Activated CD4-positive, CD25-positive, alpha-beta regulatory T cell treated with anti-CD3 and anti-CD28 coated beads, Interleukin-2, amount 50 U/mL, for 24 hours (primary cell): Measurements from ENCODE around the gene DNAL4.

Experiments used
- ATAC-seq, 2 donors: fragments of 150-1000 bp; cut with Tn5 transposase; one replicate each; pipeline ENCODE4 v1.10.0; 2021; ENCODE audit warnings: mild to moderate bottlenecking in 1 of 2, moderate library complexity in 1 of 2

DNAL4 gene

GRCh38 chr22:38784035-38784434 is 9.9 kb downstream of the DNAL4 start:
- ATAC-seq = no peak

- ATAC-seq = no peak
Observed at GRCh38 chr22:38783095-38783615, 10.8 kb downstream of the DNAL4 start.

- no peak for ATAC-seq
Observed at GRCh38 chr22:38782402-38783094, 11.4 kb downstream of the DNAL4 start.

DNA sequence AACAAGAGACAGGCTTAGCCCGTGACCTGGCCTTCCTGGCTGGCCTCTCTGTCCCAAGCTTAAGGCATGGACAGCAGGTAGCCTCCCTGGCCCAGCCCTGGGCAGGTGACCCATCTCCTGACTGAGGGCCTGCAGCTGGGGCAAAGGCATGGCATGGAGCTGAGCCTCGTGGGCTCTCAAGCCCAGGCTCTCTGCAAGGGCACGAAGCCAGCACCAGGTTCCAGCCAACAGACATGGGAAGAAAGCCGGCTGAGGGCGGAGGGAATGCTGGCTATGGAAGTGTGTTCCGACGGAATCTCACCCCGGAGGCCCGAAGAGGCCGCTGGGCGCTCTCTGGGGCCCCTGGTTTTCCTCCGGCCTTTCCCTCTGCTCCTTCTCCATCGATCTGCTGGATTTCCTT is 12.9 kb downstream of the DNAL4 start:
- no peak for ATAC-seq

- no peak for ATAC-seq
Observed at GRCh38 chr22:38777087-38777671, 16.8 kb downstream of the DNAL4 start.

DNA sequence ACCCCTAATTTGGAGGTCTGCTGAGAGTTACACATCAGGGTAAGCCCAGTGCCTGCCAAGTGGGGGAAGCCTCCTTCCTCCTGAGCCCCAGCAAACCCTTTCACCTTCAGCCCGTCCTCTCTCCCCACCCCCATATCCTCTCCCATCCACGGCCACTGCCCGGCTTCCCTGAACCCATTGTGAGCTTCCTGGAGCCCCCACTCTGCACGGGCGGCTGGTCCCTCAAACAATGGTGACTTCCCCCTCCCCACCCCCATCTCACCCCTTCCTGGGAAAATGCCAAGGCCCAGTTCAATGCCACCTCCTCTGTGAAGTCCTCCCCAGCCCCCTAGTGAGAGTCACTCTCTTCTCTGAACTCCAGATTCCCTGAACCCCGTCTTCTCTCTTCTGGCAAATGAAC is 17.9 kb downstream of the DNAL4 start:
- ATAC-seq = no peak

- ATAC-seq = no peak
Observed at GRCh38 chr22:38775656-38776055, 18.3 kb downstream of the DNAL4 start.

GRCh38 chr22:38774496-38775166 is 19.3 kb downstream of the DNAL4 start:
- no peak for ATAC-seq

GRCh38 chr22:38773363-38773946 is 20.5 kb downstream of the DNAL4 start:
- no peak for ATAC-seq

DNA sequence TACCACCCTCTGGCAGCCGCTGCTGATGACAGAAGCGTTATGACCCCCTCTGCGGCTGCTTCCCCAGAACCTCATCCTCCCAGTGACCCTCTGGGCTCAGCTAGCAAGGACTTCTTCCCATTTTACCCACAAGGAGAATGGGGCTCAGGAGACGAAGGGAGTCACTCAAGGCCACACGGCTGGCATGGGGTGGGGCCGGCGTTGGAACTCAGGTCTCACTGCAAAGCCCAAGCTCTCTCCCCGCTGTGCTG is 21.4 kb downstream of the DNAL4 start:
- ATAC-seq = no peak

DNA sequence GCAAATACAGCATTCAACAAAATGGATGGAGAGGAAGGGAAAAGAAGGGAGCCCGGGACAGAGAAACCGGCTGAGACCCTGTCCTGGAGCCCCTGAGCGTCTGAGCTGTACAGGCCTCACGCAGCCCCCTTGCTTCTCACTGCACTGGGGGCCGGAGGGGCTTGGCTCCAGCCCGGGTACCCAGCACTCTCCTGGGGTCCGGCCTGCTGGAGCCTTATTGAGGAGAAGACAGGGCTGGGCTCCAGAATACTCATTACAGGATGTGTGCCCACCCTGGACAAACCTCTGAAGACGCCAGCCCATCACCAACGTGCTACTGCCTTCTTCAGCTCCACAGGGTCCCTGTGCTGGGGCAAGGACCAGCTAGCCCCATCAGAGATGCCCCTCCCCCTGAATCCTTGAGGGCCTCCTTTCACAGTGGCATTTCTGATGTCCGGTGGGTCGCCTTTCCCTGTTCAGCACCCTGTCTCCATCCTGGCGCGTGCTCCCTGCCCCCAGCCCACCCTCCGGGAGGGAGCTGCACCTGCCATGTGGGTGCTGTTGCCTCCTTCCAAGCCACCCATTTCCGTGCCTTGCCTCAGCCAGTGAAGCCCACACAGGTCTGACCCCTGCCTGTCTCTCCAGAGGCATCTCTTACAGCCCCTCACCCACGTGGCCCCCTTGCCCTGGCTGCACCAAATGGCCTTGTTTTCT is 23.5 kb downstream of the DNAL4 start:
- no peak for ATAC-seq

- no peak for ATAC-seq
Observed at GRCh38 chr22:38768036-38768435, 25.9 kb downstream of the DNAL4 start.

- no peak for ATAC-seq
Observed at GRCh38 chr22:38767313-38767712, 26.6 kb downstream of the DNAL4 start.

- peak in 1 of 2 donors; percentile 60 for ATAC-seq
Observed at GRCh38 chr22:38766076-38766777, 27.7 kb downstream of the DNAL4 start.

DNA sequence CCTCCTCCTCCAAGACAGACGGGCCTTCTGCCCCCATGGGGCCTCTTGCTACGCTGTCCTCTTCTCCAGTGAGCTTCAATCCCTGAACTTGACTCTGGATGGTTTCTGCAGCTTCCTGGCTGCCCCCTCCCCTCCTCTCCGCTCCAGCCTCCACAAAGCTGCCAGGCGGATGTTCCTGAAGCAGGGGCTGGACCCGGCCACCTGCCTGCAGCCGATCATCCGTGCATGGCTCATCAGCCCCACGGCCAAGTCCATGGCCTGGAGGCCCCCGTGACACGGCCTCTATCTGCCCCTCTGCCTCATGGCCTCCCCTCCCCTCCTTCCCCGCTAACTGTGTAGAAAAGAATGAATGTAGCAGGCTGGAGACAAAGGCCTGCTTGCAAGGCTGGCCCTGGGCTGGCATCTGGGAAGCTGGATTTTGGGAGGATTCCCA is 31.4 kb downstream of the DNAL4 start:
- no peak for ATAC-seq

DNA sequence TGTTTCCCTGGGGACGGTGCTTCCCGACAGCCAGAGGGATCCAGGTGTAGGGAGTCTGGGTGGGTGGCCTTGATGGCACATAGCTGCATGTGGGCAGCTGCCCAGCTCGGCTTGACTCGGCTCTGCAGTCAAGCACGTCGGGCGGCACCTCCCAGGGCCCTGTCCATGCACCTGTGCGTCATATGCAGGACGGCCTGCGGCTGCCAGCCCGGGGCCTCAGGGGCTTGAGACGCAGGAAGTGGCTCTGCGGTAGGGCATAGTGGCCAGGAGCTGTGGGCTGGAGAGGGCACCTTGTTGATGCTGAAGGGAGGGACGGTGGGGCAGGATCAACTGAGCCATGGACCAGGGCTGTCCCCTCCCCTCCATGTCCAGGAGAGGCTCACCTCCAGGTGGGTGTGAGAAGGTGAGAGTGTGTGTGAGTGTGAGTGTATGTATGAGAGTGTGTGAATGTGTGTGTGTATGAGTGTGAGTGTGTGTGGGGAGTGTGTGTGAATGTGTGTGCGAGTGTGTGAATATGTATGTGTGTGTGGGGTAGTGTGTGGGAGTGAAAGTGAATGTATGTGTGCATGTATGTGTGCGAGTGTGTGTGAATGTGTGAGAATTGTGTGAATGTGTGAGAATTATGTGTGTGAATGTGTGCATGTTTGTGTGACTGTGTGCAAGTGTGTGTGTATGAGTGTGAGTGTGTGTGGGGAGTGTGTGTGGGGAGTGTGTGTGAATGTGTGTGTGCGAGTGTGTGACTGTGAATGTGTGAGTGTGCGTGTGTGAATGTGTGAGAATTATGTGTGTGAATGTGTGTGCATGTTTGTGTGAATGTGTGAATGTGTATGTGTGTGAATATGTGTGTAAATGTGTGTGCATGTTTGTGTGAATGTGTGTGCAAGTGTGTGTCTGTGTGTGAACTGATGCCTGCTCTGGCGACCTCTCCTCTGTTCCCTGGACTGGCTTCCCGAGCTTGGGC is 32.5 kb downstream of the DNAL4 start:
- ATAC-seq = no peak

DNA sequence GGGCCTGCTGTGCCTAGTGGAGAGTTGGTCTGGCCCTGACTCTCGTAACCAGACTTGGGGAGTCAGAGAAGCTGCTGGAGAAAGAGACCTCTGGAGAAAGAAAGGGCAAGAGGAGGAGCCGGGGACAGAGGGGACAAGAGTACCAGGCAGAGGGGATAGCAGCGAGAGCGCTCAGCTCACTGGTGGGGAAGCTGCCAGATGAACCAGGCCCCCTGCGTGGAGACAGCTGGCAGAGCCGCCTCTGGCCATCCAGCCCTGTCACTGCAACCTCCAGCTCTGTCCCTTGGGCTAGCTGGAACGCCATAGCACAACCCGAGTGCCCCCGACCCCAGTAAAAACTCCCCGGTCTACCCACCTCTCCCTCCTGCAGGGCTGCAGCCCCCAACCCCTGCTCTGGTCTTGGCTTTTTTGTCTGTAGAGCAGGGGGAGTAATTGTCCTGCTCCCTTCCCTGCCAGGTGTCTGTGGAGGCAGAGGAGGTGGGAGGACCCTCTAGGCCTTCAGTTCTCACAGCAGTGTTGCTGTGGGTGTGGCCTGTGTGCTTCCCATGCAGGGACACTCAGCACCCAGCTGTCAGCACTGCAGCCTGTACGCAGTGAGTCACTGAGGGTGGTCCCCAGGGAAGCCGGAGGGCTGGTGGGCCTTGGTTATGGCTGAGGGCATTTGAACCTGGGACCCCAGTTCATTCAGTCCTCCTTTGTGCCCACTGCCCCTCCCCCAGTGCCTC is 33.3 kb downstream of the DNAL4 start:
- ATAC-seq = no peak

- ATAC-seq = no peak
Observed at GRCh38 chr22:38759005-38759404, 34.9 kb downstream of the DNAL4 start.

DNA sequence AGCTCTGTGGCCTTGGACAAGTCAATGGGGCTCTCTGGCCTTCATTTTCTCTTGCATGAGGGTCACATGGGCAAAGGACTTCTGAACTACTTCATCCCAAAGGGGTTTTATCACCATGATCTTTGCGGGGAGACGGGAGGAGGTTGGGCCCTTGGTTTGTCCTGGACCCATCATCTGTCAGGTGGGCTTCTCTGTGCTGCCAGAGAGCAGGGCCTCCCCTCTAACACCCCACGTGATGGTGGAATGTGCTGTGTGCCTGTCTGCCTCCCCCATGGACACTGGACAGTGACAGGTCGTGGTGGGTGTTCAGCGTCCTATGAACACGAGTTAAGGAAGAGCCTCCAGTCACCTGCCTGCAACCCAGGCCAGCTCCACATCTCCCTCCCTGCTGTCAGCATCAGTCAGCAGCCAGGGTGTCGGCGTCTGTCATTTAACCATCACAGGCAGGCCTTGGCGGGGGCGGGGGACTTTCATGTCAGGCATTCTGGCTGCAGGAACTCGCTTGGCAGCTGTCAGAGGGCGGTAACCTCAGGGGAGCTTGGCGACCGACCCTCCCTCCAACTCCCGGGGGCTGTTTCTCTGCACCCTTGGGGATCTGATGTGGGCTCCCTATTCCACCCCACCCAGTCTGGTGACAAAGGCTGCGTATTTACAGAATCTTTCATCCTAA is 35.5 kb downstream of the DNAL4 start:
- ATAC-seq = peak; percentile 17 to 19

GRCh38 chr22:38757464-38757757 is 36.5 kb downstream of the DNAL4 start:
- no peak for ATAC-seq
